Measurements from ENCODE around the gene PEAK1. TPM values are rescaled to one million over a fixed set of nuclear protein-coding genes. Genes with fewer than 3 reads are reported as not detected.

Gene PEAK1
- total and polyA plus RNA-seq, 2 donors (not counting 3 experiments of a cell fraction or from before 2014, with no cell fraction given): 17.9 to 91.9 TPM

DNA sequence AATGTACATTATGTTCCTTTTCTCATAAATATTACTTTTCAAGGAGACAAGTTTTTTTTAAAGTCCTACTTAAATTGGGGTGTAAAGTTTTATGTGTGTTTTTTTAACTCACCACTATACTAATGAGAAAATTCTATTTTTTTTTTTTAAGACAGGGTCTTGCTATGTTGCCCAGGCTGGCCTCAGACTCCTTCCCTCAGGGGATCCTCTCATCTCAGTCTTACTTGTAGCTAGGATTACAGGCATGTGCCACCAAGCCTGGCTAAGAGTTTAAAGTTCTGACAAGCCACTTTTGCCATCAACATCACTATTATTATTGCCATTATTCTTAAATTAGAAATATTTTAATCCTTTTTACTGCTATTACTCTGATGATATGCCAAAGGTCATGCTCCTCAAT lies 356.7 kb downstream of the PEAK1 start:
- H3K9me3 ChIP-seq (replicated peaks; ENCODE audit: control insufficient read depth, insufficient read depth, low read length): no peaks in the 10 kb centered on the region
- dilution Hi-C loops (cut with MboI; ENCODE audit: extremely low pct_ligation_motif_present, low sequenced_read_pairs) (no loop called here), intact Hi-C loops (cut with micrococcal nuclease) (no loop called here)
- H3K79me2 ChIP-seq (ENCODE audit: control insufficient read depth, insufficient read depth, low read length): peaks cover 80% of the 10 kb centered on the region
- ChIA-PET POLR2A (no interaction called here), CTCF (interaction anchor here (0.7 kb wide), 1 partner anchor 15 kb away, joined by 3 read pairs; no protein-coding TSS in a partner anchor)
- BruUV-seq (replicated peaks): no TSS peak
- H3K27me3 ChIP-seq (ENCODE audit: control insufficient read depth in 2 of 2, insufficient read depth in 2 of 2, low read length in 2 of 2): no peaks in the 10 kb centered on the region
- no peak overlapping the region for H2AFZ ChIP-seq (ENCODE audit: low read depth, low read length)
- H3K36me3 ChIP-seq (ENCODE audit: control insufficient read depth in 2 of 2, extremely low read depth in 1 of 2, insufficient read depth in 2 of 2, low read length in 2 of 2): no peaks in the 10 kb centered on the region
- H3K9me1 ChIP-seq (replicated peaks; ENCODE audit: control insufficient read depth, extremely low read depth, insufficient read depth, low read length): no peaks in the 10 kb centered on the region
- FAIRE-seq (no peak), DNase-seq (ENCODE audit: low read depth, low spot score) (no peak)
- H4K20me1 ChIP-seq (replicated peaks; ENCODE audit: control insufficient read depth, extremely low read depth, insufficient read depth, low read length): no peaks in the 10 kb centered on the region
- H3K27ac ChIP-seq (ENCODE audit: insufficient read depth, low read depth, low read length): no peak overlapping the region
- H3K4me2 ChIP-seq (ENCODE audit: insufficient read depth, low read length): no peak overlapping the region
- H3K9ac ChIP-seq (replicated peaks; ENCODE audit: extremely low read depth, insufficient read depth, low read length): no peak overlapping the region
- H3K4me1 ChIP-seq (ENCODE audit: control insufficient read depth, extremely low read depth, insufficient read depth, low read length): peaks cover 44% of the 10 kb centered on the region
- TF ChIP-seq GATA2 (IDR thresholded peaks at IDR 0.05; ENCODE audit: insufficient read depth, insufficient read length, low read depth, low read length) (no peak), FOS (IDR thresholded peaks at IDR 0.05; ENCODE audit: borderline replicate concordance, insufficient read depth, low read length) (no peak), JUN (IDR thresholded peaks at IDR 0.05; ENCODE audit: borderline replicate concordance, insufficient read depth, insufficient read length, low read depth) (no peak), MYC (IDR thresholded peaks at IDR 0.05; ENCODE audit: low read depth, low read length) (no peak), EZH2 (IDR thresholded peaks at IDR 0.05; ENCODE audit: borderline replicate concordance, low read depth, low read length, severe bottlenecking) (no peak), POLR2AphosphoS5 (IDR thresholded peaks at IDR 0.05; ENCODE audit: insufficient read depth, low read depth, low read length) (no peak), POLR2A (IDR thresholded peaks at IDR 0.05; ENCODE audit: low read depth, low read length) (no peak)
- TF ChIP-seq, protein P1, sequence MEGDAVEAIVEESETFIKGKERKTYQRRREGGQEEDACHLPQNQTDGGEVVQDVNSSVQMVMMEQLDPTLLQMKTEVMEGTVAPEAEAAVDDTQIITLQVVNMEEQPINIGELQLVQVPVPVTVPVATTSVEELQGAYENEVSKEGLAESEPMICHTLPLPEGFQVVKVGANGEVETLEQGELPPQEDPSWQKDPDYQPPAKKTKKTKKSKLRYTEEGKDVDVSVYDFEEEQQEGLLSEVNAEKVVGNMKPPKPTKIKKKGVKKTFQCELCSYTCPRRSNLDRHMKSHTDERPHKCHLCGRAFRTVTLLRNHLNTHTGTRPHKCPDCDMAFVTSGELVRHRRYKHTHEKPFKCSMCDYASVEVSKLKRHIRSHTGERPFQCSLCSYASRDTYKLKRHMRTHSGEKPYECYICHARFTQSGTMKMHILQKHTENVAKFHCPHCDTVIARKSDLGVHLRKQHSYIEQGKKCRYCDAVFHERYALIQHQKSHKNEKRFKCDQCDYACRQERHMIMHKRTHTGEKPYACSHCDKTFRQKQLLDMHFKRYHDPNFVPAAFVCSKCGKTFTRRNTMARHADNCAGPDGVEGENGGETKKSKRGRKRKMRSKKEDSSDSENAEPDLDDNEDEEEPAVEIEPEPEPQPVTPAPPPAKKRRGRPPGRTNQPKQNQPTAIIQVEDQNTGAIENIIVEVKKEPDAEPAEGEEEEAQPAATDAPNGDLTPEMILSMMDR (IDR thresholded peaks at IDR 0.05; ENCODE audit: extremely low read depth in 1 of 2, insufficient read depth in 1 of 2, low read depth in 1 of 2, low read length in 2 of 2): no peak
- TF ChIP-seq, protein P2, sequence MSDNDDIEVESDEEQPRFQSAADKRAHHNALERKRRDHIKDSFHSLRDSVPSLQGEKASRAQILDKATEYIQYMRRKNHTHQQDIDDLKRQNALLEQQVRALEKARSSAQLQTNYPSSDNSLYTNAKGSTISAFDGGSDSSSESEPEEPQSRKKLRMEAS (IDR thresholded peaks at IDR 0.05; ENCODE audit: insufficient read depth, insufficient read length): no peak
- H3K4me3 ChIP-seq (replicated peaks in 1 of 3; ENCODE audit: insufficient read depth in 1 of 3, low read depth in 1 of 3, low read length in 3 of 3): no peak overlapping the region
